Activated CD8-positive, alpha-beta T cell treated with anti-CD3 and anti-CD28 coated beads for 36 hours (primary cell): ENCODE results near the gene HBP1. TPM values are rescaled to one million over a fixed set of nuclear protein-coding genes. Genes with fewer than 3 reads are reported as not detected.

Experiments used
- ATAC-seq: fragments of 200-7000 bp; cut with Tn5 transposase; one replicate; pipeline ENCODE4 v1.10.0; 2021; ENCODE audit warnings: mild to moderate bottlenecking, moderate library complexity
- CTCF ChIA-PET: fragments of 350-600 bp; sonication (Branson Sonifier 250); formaldehyde crosslinking; loops from one replicate; lab custom pipeline; 2021; ENCODE audit warnings: antibody characterized with exemption; lab: Charles Lee
- POLR2A ChIA-PET: fragments of 350-600 bp; sonication (Branson Sonifier 250); formaldehyde crosslinking; loops from one replicate; lab custom pipeline; 2021; ENCODE audit warnings: antibody characterized with exemption; lab: Charles Lee
- DNase-seq: peaks from one replicate; pipeline ENCODE4 v3.0.0-alpha.2; 2020
- H3K27ac Mint-ChIP-seq: one replicate; pipeline ENCODE4 v1.8.0; 2021; ENCODE audit warnings: mild to moderate bottlenecking, mixed read lengths
- H3K27me3 Mint-ChIP-seq: one replicate; pipeline ENCODE4 v1.8.0; 2021; ENCODE audit warnings: mixed read lengths
- H3K36me3 Mint-ChIP-seq: one replicate; pipeline ENCODE4 v1.8.0; 2021; ENCODE audit warnings: low read depth, mixed read lengths
- H3K4me1 Mint-ChIP-seq: one replicate; pipeline ENCODE4 v1.8.0; 2021; ENCODE audit warnings: low read depth, mixed read lengths
- H3K4me3 Mint-ChIP-seq: one replicate; pipeline ENCODE4 v1.8.0; 2021; ENCODE audit warnings: mild to moderate bottlenecking, moderate library complexity, mixed read lengths
- H3K9me3 Mint-ChIP-seq: one replicate; pipeline ENCODE4 v1.8.0; 2021; ENCODE audit warnings: mixed read lengths
- intact Hi-C: fragments of 100-400 bp; cut with micrococcal nuclease; formaldehyde crosslinking; loops from one replicate; pipeline ENCODE4 v1.10.0; 2022
- total RNA-seq, 2 experiments: library from RNA; stranded (reverse); gene quantifications; one replicate each; pipeline ENCODE4 v1.2.3, GENCODE V29; 2021
- TF ChIP-seq, protein P1 (sequence below): fragments of 200-600 bp; IDR thresholded peaks from one replicate; pipeline ENCODE4 v1.8.0; 2022; ENCODE audit warnings: antibody characterized with exemption, mild to moderate bottlenecking

Gene HBP1
- total RNA-seq, 2 experiments from 2014 or later = 23.8 to 30.5 TPM

DNA sequence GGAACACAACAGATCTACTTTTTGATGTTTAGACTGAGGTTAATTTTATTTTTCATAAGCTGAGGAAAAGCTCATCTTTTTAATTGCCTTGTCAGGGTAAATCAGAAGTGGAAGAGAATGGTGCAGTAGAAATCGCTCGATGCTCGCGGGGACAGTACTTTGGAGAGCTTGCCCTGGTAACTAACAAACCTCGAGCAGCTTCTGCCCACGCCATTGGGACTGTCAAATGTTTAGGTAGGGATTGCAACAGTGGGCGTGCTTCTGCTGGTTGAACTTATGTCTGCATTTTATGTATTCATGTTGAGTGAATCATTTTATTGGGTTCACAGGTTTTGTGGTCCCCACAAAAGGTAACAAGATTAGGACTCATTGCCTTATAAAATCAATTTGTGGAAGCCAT lies 11.7 kb upstream of the HBP1 start:
- H3K4me3 Mint-ChIP-seq = no peak overlapping the region
- POLR2A ChIA-PET = no interaction called here
- H3K27me3 Mint-ChIP-seq = no peaks in the 10 kb centered on the region
- TF ChIP-seq, protein P1, sequence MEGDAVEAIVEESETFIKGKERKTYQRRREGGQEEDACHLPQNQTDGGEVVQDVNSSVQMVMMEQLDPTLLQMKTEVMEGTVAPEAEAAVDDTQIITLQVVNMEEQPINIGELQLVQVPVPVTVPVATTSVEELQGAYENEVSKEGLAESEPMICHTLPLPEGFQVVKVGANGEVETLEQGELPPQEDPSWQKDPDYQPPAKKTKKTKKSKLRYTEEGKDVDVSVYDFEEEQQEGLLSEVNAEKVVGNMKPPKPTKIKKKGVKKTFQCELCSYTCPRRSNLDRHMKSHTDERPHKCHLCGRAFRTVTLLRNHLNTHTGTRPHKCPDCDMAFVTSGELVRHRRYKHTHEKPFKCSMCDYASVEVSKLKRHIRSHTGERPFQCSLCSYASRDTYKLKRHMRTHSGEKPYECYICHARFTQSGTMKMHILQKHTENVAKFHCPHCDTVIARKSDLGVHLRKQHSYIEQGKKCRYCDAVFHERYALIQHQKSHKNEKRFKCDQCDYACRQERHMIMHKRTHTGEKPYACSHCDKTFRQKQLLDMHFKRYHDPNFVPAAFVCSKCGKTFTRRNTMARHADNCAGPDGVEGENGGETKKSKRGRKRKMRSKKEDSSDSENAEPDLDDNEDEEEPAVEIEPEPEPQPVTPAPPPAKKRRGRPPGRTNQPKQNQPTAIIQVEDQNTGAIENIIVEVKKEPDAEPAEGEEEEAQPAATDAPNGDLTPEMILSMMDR = no peak
- ATAC-seq (no peak), DNase-seq (no peak)
- intact Hi-C loops = no loop called here
- H3K27ac Mint-ChIP-seq = no peak overlapping the region
- CTCF ChIA-PET = interaction anchor here (0.8 to 0.9 kb wide), 2 partner anchors 8 kb away, joined by 3 read pairs; no protein-coding TSS in a partner anchor
- H3K4me1 Mint-ChIP-seq = no peaks in the 10 kb centered on the region
- H3K36me3 Mint-ChIP-seq = no peaks in the 10 kb centered on the region
- H3K9me3 Mint-ChIP-seq = no peaks in the 10 kb centered on the region

GRCh38 chr7:107158028-107158427 lies 10.8 kb upstream of the HBP1 start:
- Mint-ChIP-seq H3K36me3 (no peaks in the 10 kb centered on the region), H3K4me3 (no peak overlapping the region), H3K4me1 (no peaks in the 10 kb centered on the region), H3K27me3 (no peaks in the 10 kb centered on the region), H3K9me3 (no peaks in the 10 kb centered on the region), H3K27ac (no peak overlapping the region)
- intact Hi-C loops = no loop called here
- TF ChIP-seq, protein P1 = no peak
- ATAC-seq = no peak
- no peak for DNase-seq
- CTCF ChIA-PET = no interaction called here
- POLR2A ChIA-PET = no interaction called here

DNA sequence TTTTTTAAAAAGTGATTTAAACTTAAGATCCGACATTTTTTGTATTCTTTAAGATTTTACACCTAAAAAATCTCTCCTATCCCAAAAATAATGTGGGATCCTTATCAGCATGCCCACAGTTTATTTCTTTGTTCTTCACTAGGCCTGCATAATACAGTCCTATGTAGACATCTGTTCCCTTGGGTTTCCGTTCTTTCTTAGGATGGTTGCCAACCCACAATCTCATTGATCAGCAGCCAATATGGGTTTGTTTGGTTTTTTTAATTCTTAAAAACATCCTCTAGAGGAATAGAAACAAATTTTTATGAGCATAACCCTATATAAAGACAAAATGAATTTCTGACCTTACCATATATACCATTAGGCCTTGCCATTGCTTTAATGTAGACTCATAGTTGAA lies 8.4 kb upstream of the HBP1 start:
- H3K27me3 Mint-ChIP-seq = no peaks in the 10 kb centered on the region
- H3K36me3 Mint-ChIP-seq = no peaks in the 10 kb centered on the region
- no peak overlapping the region for H3K4me3 Mint-ChIP-seq
- POLR2A ChIA-PET = no interaction called here
- no peaks in the 10 kb centered on the region for H3K4me1 Mint-ChIP-seq
- CTCF ChIA-PET = interaction anchor here (2.0 kb wide), 1 partner anchor 8 kb away, joined by 8 read pairs; no protein-coding TSS in a partner anchor
- TF ChIP-seq, protein P1 = no peak
- ATAC-seq = no peak
- H3K9me3 Mint-ChIP-seq = no peaks in the 10 kb centered on the region
- no peak for DNase-seq
- H3K27ac Mint-ChIP-seq = no peak overlapping the region
- intact Hi-C loops = no loop called here

DNA sequence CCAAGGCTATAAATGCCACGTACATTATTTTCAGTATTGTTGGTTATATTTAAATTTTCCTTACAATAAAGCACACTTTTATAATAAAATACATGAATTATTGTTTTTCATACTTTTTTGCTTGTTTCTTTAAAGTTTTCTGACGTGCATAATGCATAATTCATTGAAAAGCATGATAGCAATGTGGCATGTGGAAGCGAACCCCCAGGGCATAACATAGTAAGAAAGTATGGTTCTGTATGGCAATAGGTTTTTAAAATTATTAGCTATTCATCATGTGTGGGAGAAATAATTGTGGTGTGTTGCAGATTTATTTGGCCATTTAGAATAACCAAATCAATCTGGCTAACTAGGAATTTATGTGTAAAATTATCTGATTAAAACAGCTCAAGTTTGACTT lies 7.4 kb upstream of the HBP1 start:
- CTCF ChIA-PET = interaction anchor here (1.0 to 2.0 kb wide), 2 partner anchors 9 kb away, joined by 3 to 8 read pairs; no protein-coding TSS in a partner anchor
- no peaks in the 10 kb centered on the region for H3K27me3 Mint-ChIP-seq
- H3K9me3 Mint-ChIP-seq = no peaks in the 10 kb centered on the region
- POLR2A ChIA-PET = no interaction called here
- intact Hi-C loops = no loop called here
- no peaks in the 10 kb centered on the region for H3K4me1 Mint-ChIP-seq
- ATAC-seq (no peak), DNase-seq (no peak)
- H3K27ac Mint-ChIP-seq = no peak overlapping the region
- TF ChIP-seq, protein P1 = no peak
- no peak overlapping the region for H3K4me3 Mint-ChIP-seq
- no peaks in the 10 kb centered on the region for H3K36me3 Mint-ChIP-seq

DNA sequence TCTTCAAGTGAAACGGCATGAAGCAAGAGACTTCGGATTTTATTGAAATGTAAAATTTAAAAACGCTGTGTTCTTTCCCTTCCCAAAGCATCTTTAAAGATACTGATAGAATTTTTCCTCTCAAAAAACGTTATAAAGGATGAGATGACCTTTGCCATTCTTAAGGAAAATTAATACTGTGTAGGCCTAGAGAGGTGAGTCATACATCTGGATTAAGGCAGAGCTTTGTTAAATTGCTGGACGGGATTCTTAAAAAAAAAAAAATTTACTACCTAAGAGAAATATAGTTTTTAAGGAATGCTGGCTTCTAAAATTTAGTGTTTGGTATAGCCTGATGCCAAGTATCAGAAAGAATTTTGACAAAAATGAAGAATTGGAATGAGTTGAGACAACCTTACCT lies 6.3 kb upstream of the HBP1 start:
- Mint-ChIP-seq H3K4me3 (no peak overlapping the region), H3K36me3 (no peaks in the 10 kb centered on the region), H3K9me3 (no peaks in the 10 kb centered on the region), H3K27me3 (no peaks in the 10 kb centered on the region), H3K4me1 (peaks cover 2% of the 10 kb centered on the region), H3K27ac (no peak overlapping the region)
- ATAC-seq (no peak), DNase-seq (no peak)
- intact Hi-C loops = no loop called here
- ChIA-PET POLR2A (no interaction called here), CTCF (interaction anchor here (0.8 to 2.0 kb wide), 2 partner anchors 10 to 15 kb away, joined by 3 to 8 read pairs; no protein-coding TSS in a partner anchor)
- TF ChIP-seq, protein P1 = no peak
